Fibroblast of villous mesenchyme (primary cell): ENCODE results near the gene EML6. TPM values are rescaled to one million over a fixed set of nuclear protein-coding genes. Genes with fewer than 3 reads are reported as not detected.

Experiments used
- DNase-seq: peaks from one replicate; pipeline ENCODE4 v3.0.0-alpha.2; 2010; ENCODE audit warnings: low read depth
- H3K4me3 ChIP-seq: 2 replicates; pipeline ENCODE4 v1.5.1; 2011; ENCODE audit warnings: low read depth, mild to moderate bottlenecking, low read length
- CTCF ChIP-seq: IDR thresholded peaks from 2 replicates; pipeline ENCODE4 v1.5.1; 2012; ENCODE audit warnings: low read depth, mild to moderate bottlenecking, low read length; ENCODE audit not compliant: insufficient read depth
- total RNA-seq: library from RNA; depleted of rRNA; stranded (reverse); fragments of >200 nt; gene quantifications from 2 replicates; pipeline ENCODE4 v1.2.3, GENCODE V29; 2012

EML6 gene
- total RNA-seq, 1 donor: 1.3 TPM

GRCh38 chr2:54878182-54878581, 154.7 kb downstream of the EML6 start:
- DNase-seq: no peak
- H3K4me3 ChIP-seq: no peak overlapping the region
- TF ChIP-seq CTCF: no peak

DNA sequence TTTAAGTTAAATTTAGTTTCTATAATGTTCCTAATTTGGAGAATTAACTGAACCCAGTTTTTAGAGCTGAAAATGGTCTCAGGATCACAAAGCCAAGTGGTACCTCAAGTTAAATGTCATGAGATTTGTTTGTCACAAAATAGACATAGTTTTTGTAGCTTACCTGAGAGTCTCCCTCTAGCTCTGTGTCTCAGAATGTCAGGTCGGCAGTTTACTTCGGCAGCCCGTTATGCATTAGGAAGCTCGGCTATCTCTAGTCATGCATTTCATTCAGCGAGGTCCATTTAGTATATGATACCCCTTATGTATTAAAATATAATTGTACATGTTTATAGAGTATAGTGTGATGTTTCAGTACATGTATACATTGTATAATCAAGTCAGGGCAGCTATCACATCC, 155.6 kb downstream of the EML6 start:
- DNase-seq: no peak
- no peak for TF ChIP-seq CTCF
- H3K4me3 ChIP-seq: no peak overlapping the region

GRCh38 chr2:54879598-54880332, 156.3 kb downstream of the EML6 start:
- DNase-seq: no peak
- TF ChIP-seq CTCF: no peak
- no peak overlapping the region for H3K4me3 ChIP-seq

DNA sequence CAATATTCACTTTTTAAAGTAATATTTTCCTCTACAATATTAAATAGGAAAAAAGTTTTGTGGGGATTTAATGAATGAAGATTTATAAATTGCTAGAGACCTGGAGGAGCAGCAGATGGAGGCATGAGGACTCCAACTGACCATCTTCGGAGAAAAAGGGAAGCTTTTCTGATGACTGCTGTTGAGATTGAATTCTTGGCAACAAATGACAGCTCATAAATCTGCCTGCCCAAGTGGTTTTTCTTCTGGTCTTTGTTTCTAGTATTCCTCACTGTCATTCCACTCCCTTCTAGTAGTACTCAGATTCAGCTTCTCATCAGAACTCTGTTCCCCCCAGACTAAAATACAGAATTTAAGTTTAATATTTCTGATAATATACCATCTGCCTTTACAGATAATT, 157.0 kb downstream of the EML6 start:
- no peak for TF ChIP-seq CTCF
- DNase-seq: no peak
- H3K4me3 ChIP-seq: no peak overlapping the region

GRCh38 chr2:54881759-54882158, 158.3 kb downstream of the EML6 start:
- no peak for TF ChIP-seq CTCF
- H3K4me3 ChIP-seq: no peak overlapping the region
- DNase-seq: no peak

DNA sequence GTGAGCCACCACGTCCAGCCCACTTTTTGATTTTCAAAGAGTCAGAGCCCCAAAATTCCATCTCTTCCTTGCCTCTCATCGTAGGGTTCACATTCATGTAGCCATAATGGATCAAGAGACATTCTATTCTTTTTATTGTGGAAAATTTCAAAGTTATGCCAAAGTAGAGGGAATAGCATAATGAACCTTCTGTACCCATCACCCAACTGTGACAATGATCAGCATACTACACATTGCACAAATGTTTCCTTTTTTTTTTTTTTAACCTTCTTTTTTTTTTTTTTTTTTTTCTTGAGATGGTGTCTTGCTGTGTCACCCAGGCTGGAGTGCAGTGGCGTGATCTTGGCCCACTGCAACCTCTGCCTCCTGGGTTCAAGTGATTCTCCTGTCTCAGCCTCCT, 162.4 kb downstream of the EML6 start:
- H3K4me3 ChIP-seq: no peak overlapping the region
- TF ChIP-seq CTCF: no peak
- no peak for DNase-seq

- TF ChIP-seq CTCF: no peak
- H3K4me3 ChIP-seq: no peak overlapping the region
- DNase-seq: no peak
Observed at GRCh38 chr2:54887850-54888545, 164.5 kb downstream of the EML6 start.
